ENCODE results near the gene ANKRD13A. TPM values are rescaled to one million over a fixed set of nuclear protein-coding genes. Genes with fewer than 3 reads are reported as not detected.

ANKRD13A gene
- total and polyA plus RNA-seq, 2 donors (not counting 3 experiments of a cell fraction or from before 2014, with no cell fraction given) = 37.0 to 43.9 TPM

- BruUV-seq (replicated peaks) = no TSS peak
- DNase-seq (ENCODE audit: low read depth, low spot score) (no peak), FAIRE-seq (no peak)
- dilution Hi-C loops (cut with MboI; ENCODE audit: extremely low pct_ligation_motif_present, low sequenced_read_pairs) (no loop called here), intact Hi-C loops (cut with micrococcal nuclease) (no loop called here)
- peaks cover 11 to 13% of the 10 kb centered on the region in 2 experiments for H3K36me3 ChIP-seq (ENCODE audit: control insufficient read depth in 2 of 2, extremely low read depth in 1 of 2, insufficient read depth in 2 of 2, low read length in 2 of 2)
- H3K4me3 ChIP-seq (replicated peaks in 1 of 3; ENCODE audit: insufficient read depth in 1 of 3, low read depth in 1 of 3, low read length in 3 of 3) = no peak overlapping the region
- no peaks in the 10 kb centered on the region for H3K27me3 ChIP-seq (ENCODE audit: control insufficient read depth in 2 of 2, insufficient read depth in 2 of 2, low read length in 2 of 2)
- ChIA-PET POLR2A (interaction anchor here (0.7 kb wide), 1 partner anchor 490 kb away, joined by 3 read pairs; no protein-coding TSS in a partner anchor), CTCF (no interaction called here)
- no peak overlapping the region for H2AFZ ChIP-seq (ENCODE audit: low read depth, low read length)
- peaks cover 13% of the 10 kb centered on the region for H3K4me1 ChIP-seq (ENCODE audit: control insufficient read depth, extremely low read depth, insufficient read depth, low read length)
- no peaks in the 10 kb centered on the region for H3K9me3 ChIP-seq (replicated peaks; ENCODE audit: control insufficient read depth, insufficient read depth, low read length)
- H3K79me2 ChIP-seq (ENCODE audit: control insufficient read depth, insufficient read depth, low read length) = no peaks in the 10 kb centered on the region
- TF ChIP-seq MYC (IDR thresholded peaks at IDR 0.05; ENCODE audit: low read depth, low read length) (no peak), GATA2 (IDR thresholded peaks at IDR 0.05; ENCODE audit: insufficient read depth, insufficient read length, low read depth, low read length) (no peak), JUN (IDR thresholded peaks at IDR 0.05; ENCODE audit: borderline replicate concordance, insufficient read depth, insufficient read length, low read depth) (no peak), EZH2 (IDR thresholded peaks at IDR 0.05; ENCODE audit: borderline replicate concordance, low read depth, low read length, severe bottlenecking) (no peak), FOS (IDR thresholded peaks at IDR 0.05; ENCODE audit: borderline replicate concordance, insufficient read depth, low read length) (no peak), CTCF (IDR thresholded peaks at IDR 0.05; ENCODE audit: extremely low read depth in 1 of 2, insufficient read depth in 1 of 2, low read depth in 1 of 2, low read length in 2 of 2) (no peak), MAX (IDR thresholded peaks at IDR 0.05; ENCODE audit: insufficient read depth, insufficient read length) (no peak), POLR2A (IDR thresholded peaks at IDR 0.05; ENCODE audit: low read depth, low read length) (no peak), POLR2AphosphoS5 (IDR thresholded peaks at IDR 0.05; ENCODE audit: insufficient read depth, low read depth, low read length) (no peak)
- no peak overlapping the region for H3K27ac ChIP-seq (ENCODE audit: insufficient read depth, low read depth, low read length)
- H4K20me1 ChIP-seq (replicated peaks; ENCODE audit: control insufficient read depth, extremely low read depth, insufficient read depth, low read length) = no peaks in the 10 kb centered on the region
- no peak overlapping the region for H3K9ac ChIP-seq (replicated peaks; ENCODE audit: extremely low read depth, insufficient read depth, low read length)
- H3K4me2 ChIP-seq (ENCODE audit: insufficient read depth, low read length) = no peak overlapping the region
- H3K9me1 ChIP-seq (replicated peaks; ENCODE audit: control insufficient read depth, extremely low read depth, insufficient read depth, low read length) = no peaks in the 10 kb centered on the region
These were observed 39.7 kb upstream of the ANKRD13A start for GRCh38 chr12:109959411-109960093.
